HepG2 (cell line): ENCODE results near the gene PCSK2. TPM values are rescaled to one million over a fixed set of nuclear protein-coding genes. Genes with fewer than 3 reads are reported as not detected.

Experiments
- ATF7 ChIP-seq, 2 experiments: fragments of 450-650 bp in 1 of 2; sonication (generic) in 1 of 2; formaldehyde crosslinking in 1 of 2; IDR thresholded peaks; 2 replicates each; pipeline versions ENCODE4 v1.4.0 to v1.6.1; 2016 to 2020; ENCODE audit warnings: antibody characterized with exemption in 1 of 2, mild to moderate bottlenecking in 1 of 2, missing genetic modification reagents in 1 of 2
- ELF4 ChIP-seq: sonication (generic); formaldehyde crosslinking; IDR thresholded peaks from 2 replicates; pipeline ENCODE4 v1.5.0; 2020; ENCODE audit warnings: missing genetic modification reagents, mild to moderate bottlenecking, moderate library complexity, borderline replicate concordance
- GABPA ChIP-seq, 2 experiments: IDR thresholded peaks; 2 replicates each; pipeline ENCODE4 v1.6.1; 2011 to 2016; ENCODE audit warnings: low read depth in 2 of 2, low read length in 1 of 2, missing biosample characterization in 1 of 2, missing genetic modification characterization in 1 of 2
- HDAC2 ChIP-seq: sonication (generic); formaldehyde crosslinking; IDR thresholded peaks from 2 replicates; pipeline ENCODE4 v1.4.0; 2020; ENCODE audit warnings: missing genetic modification reagents
- HNF4G ChIP-seq, 2 experiments: sonication (generic) in 1 of 2; formaldehyde crosslinking in 1 of 2; IDR thresholded peaks; 2 replicates each; pipeline versions ENCODE4 v1.4.0 to v1.6.1; 2011 to 2020; ENCODE audit warnings: borderline replicate concordance in 2 of 2, low read depth in 2 of 2, mild to moderate bottlenecking in 2 of 2, low read length in 1 of 2, missing genetic modification reagents in 1 of 2, moderate library complexity in 1 of 2
- KDM6A ChIP-seq: IDR thresholded peaks from 2 replicates; pipeline ENCODE4 v1.6.1; 2016; ENCODE audit warnings: low read depth
- MZF1 ChIP-seq: sonication (generic); formaldehyde crosslinking; IDR thresholded peaks from 2 replicates; pipeline ENCODE4 v1.8.1; 2023; ENCODE audit warnings: mild to moderate bottlenecking, missing genetic modification reagents, borderline replicate concordance
- RAD51 ChIP-seq: fragments of 450-650 bp; IDR thresholded peaks from 2 replicates; pipeline ENCODE4 v1.6.1; 2016; ENCODE audit warnings: borderline replicate concordance
- RFXANK ChIP-seq: IDR thresholded peaks from 2 replicates; pipeline ENCODE4 v1.6.1; 2016
- SMARCC2 ChIP-seq: fragments of 450-650 bp; IDR thresholded peaks from 2 replicates; pipeline ENCODE4 v1.6.1; 2017; ENCODE audit warnings: antibody characterized with exemption, mild to moderate bottlenecking
- SOX6 ChIP-seq, 2 experiments: fragments of 450-650 bp in 1 of 2; sonication (generic) in 1 of 2; formaldehyde crosslinking in 1 of 2; IDR thresholded peaks; 2 replicates each; pipeline versions ENCODE4 v1.4.0 to v1.6.1; 2017 to 2020; ENCODE audit warnings: antibody characterized with exemption in 1 of 2, mild to moderate bottlenecking in 1 of 2, missing genetic modification reagents in 1 of 2
- TCF12 ChIP-seq, 2 experiments: fragments of 450-650 bp in 1 of 2; sonication (generic) in 1 of 2; formaldehyde crosslinking in 1 of 2; IDR thresholded peaks; 2 replicates each; pipeline versions ENCODE4 v1.6.1 to v1.8.0; 2017 to 2022; ENCODE audit warnings: antibody characterized with exemption in 1 of 2, mild to moderate bottlenecking in 1 of 2, missing genetic modification reagents in 1 of 2, moderate library complexity in 1 of 2
- ZFP1 ChIP-seq: IDR thresholded peaks from 2 replicates; pipeline ENCODE4 v1.6.1; 2016
- ZFP36L1 ChIP-seq: sonication (generic); formaldehyde crosslinking; IDR thresholded peaks from 2 replicates; pipeline ENCODE4 v1.8.0; 2022; ENCODE audit warnings: mild to moderate bottlenecking, missing genetic modification reagents, moderate library complexity
- ZFYVE20 ChIP-seq: sonication (generic); formaldehyde crosslinking; IDR thresholded peaks from 2 replicates; pipeline ENCODE4 v1.8.0; 2023; ENCODE audit warnings: low read depth, mild to moderate bottlenecking, moderate library complexity, missing genetic modification reagents, borderline replicate concordance
- ZNF331 ChIP-seq: sonication (generic); formaldehyde crosslinking; IDR thresholded peaks from 2 replicates; pipeline ENCODE4 v1.4.0; 2020; ENCODE audit warnings: missing genetic modification reagents
- ZNF720 ChIP-seq: sonication (generic); formaldehyde crosslinking; IDR thresholded peaks from 2 replicates; pipeline ENCODE4 v1.4.0; 2020; ENCODE audit warnings: missing genetic modification reagents
- ZNF841 ChIP-seq: sonication (generic); formaldehyde crosslinking; IDR thresholded peaks from 2 replicates; pipeline ENCODE4 v1.8.1; 2023; ENCODE audit warnings: missing genetic modification reagents, borderline replicate concordance
- ZSCAN9 ChIP-seq: IDR thresholded peaks from 2 replicates; pipeline ENCODE4 v1.6.1; 2016; ENCODE audit warnings: borderline replicate concordance
- polyA plus RNA-seq, 8 experiments: library from polyadenylated mRNA; depleted of rRNA in 3 of 8; stranded (reverse) in 7 of 8; unstranded in 1 of 8; fragments of >200 nt; fragmentation: Illumina TruSeq in 4 of 8; extraction: Trizol in 4 of 8; gene quantifications; 2 replicates each; pipeline versions ENCODE4 v1.2.1 to v1.2.3, GENCODE V29; 2011 to 2016; ENCODE audit warnings: low read depth in 4 of 8, missing spikeins in 1 of 8, mixed read lengths in 1 of 8; ENCODE audit not compliant: insufficient read depth in 1 of 8
- total RNA-seq, 5 experiments: library from RNA; depleted of rRNA; stranded (reverse); fragments of >200 nt; fragmentation: Illumina TruSeq; extraction: Trizol; gene quantifications; 2 replicates each; pipeline ENCODE4 v1.2.3, GENCODE V29; 2016; ENCODE audit warnings: low read depth in 1 of 5
- TF ChIP-seq, protein P1 (sequence below): IDR thresholded peaks from 2 replicates; pipeline ENCODE4 v1.4.0; 2020; ENCODE audit warnings: mild to moderate bottlenecking, missing genetic modification reagents
- TF ChIP-seq, protein P2 (sequence below): conservative IDR thresholded peaks from 2 replicates; pipeline ENCODE4 v1.6.1; 2018; ENCODE audit warnings: missing genetic modification reagents
- TF ChIP-seq, protein P3 (sequence below): sonication (generic); formaldehyde crosslinking; IDR thresholded peaks from 2 replicates; pipeline ENCODE4 v1.5.0; 2020; ENCODE audit warnings: missing genetic modification reagents

PCSK2 gene
- total and polyA plus RNA-seq, 2 of the 13 experiments (the other 11 are each of a cell fraction or from before 2014, with no cell fraction given) = not detected

DNA sequence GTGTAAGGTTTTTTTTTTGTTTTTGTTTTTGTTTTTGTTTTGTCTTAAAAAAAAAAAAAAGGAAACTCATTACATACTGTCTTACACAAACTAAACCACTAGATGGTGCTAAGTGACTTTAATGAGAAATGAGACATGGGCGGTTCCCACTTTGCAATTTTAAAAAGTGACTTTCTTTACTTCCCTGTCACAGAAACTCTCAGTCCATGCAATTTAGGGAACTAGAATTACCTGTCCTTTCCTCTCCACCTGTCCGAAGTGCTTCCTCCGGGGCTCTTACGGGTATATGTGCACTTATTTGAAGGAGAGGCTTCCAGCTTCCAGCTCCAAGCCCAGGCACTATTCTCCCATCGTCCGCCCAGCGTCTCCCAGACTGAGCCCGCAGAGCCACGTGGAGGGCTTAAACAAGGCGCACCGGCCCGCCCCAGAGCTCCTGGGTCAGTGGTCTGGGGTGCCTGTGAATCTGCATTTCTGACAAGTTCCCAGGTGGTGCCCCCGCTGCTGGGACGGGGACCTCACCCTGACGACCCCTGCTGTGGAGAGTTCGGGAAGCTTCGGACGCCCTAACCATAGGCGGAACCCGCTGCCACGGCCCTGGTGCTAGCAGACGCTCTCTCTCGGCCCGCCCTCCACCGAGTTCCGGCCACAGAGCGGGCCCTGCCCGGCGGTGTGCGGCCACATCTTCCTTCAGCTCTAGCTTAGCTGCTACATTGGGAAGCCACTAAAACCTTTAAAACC is 278.2 kb downstream of the PCSK2 start (continued):
- TF ChIP-seq KDM6A (CRISPR knock-in tag) = no peak
- TF ChIP-seq ZNF331 = 0 out of 2 replicates have a peak, but pooled peaks have one; percentile 12
- no peak for TF ChIP-seq ZSCAN9 (CRISPR knock-in tag)
- TF ChIP-seq, protein P1, sequence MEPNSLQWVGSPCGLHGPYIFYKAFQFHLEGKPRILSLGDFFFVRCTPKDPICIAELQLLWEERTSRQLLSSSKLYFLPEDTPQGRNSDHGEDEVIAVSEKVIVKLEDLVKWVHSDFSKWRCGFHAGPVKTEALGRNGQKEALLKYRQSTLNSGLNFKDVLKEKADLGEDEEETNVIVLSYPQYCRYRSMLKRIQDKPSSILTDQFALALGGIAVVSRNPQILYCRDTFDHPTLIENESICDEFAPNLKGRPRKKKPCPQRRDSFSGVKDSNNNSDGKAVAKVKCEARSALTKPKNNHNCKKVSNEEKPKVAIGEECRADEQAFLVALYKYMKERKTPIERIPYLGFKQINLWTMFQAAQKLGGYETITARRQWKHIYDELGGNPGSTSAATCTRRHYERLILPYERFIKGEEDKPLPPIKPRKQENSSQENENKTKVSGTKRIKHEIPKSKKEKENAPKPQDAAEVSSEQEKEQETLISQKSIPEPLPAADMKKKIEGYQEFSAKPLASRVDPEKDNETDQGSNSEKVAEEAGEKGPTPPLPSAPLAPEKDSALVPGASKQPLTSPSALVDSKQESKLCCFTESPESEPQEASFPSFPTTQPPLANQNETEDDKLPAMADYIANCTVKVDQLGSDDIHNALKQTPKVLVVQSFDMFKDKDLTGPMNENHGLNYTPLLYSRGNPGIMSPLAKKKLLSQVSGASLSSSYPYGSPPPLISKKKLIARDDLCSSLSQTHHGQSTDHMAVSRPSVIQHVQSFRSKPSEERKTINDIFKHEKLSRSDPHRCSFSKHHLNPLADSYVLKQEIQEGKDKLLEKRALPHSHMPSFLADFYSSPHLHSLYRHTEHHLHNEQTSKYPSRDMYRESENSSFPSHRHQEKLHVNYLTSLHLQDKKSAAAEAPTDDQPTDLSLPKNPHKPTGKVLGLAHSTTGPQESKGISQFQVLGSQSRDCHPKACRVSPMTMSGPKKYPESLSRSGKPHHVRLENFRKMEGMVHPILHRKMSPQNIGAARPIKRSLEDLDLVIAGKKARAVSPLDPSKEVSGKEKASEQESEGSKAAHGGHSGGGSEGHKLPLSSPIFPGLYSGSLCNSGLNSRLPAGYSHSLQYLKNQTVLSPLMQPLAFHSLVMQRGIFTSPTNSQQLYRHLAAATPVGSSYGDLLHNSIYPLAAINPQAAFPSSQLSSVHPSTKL (CRISPR knock-in tag) = 0 out of 2 replicates have a peak, but pooled peaks have one; percentile 12
- no peak; the same call in 1 of the 2 replicates for TF ChIP-seq GABPA (IDR thresholded peaks at IDR 0.05; ENCODE audit: low read depth, low read length)
- TF ChIP-seq GABPA (CRISPR knock-in tag; IDR thresholded peaks at IDR 0.05; ENCODE audit: low read depth) = peak; percentile 49
- TF ChIP-seq HNF4G (IDR thresholded peaks at IDR 0.05; ENCODE audit: borderline replicate concordance, low read depth, low read length) = no peak
- no peak for TF ChIP-seq HNF4G (CRISPR knock-in tag; IDR thresholded peaks at IDR 0.05; ENCODE audit: borderline replicate concordance, low read depth)
- TF ChIP-seq ZNF720 (CRISPR knock-in tag) = no peak
- TF ChIP-seq ELF4 (CRISPR knock-in tag) = no peak
- TF ChIP-seq ZFYVE20 = no peak
- TF ChIP-seq RAD51 = no peak
- TF ChIP-seq MZF1 = no peak
- no peak for TF ChIP-seq SOX6 (IDR thresholded peaks at IDR 0.05)
- TF ChIP-seq SOX6 (CRISPR knock-in tag; IDR thresholded peaks at IDR 0.05) = no peak
- TF ChIP-seq HDAC2 (CRISPR knock-in tag) = no peak; the same call in 1 of the 2 replicates
- TF ChIP-seq, protein P2, sequence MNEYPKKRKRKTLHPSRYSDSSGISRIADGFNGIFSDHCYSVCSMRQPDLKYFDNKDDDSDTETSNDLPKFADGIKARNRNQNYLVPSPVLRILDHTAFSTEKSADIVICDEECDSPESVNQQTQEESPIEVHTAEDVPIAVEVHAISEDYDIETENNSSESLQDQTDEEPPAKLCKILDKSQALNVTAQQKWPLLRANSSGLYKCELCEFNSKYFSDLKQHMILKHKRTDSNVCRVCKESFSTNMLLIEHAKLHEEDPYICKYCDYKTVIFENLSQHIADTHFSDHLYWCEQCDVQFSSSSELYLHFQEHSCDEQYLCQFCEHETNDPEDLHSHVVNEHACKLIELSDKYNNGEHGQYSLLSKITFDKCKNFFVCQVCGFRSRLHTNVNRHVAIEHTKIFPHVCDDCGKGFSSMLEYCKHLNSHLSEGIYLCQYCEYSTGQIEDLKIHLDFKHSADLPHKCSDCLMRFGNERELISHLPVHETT (CRISPR knock-in tag) = no peak; the same call in 1 of the 2 replicates
- no peak for TF ChIP-seq TCF12 (IDR thresholded peaks at IDR 0.05)
- TF ChIP-seq TCF12 (CRISPR knock-in tag; IDR thresholded peaks at IDR 0.05) = no peak
- TF ChIP-seq ZFP36L1 (CRISPR knock-in tag) = no peak
- TF ChIP-seq ATF7 (IDR thresholded peaks at IDR 0.05) = no peak
- TF ChIP-seq ATF7 (CRISPR knock-in tag; IDR thresholded peaks at IDR 0.05) = 0 out of 2 replicates have a peak, but pooled peaks have one; percentile 59
- TF ChIP-seq, protein P3, sequence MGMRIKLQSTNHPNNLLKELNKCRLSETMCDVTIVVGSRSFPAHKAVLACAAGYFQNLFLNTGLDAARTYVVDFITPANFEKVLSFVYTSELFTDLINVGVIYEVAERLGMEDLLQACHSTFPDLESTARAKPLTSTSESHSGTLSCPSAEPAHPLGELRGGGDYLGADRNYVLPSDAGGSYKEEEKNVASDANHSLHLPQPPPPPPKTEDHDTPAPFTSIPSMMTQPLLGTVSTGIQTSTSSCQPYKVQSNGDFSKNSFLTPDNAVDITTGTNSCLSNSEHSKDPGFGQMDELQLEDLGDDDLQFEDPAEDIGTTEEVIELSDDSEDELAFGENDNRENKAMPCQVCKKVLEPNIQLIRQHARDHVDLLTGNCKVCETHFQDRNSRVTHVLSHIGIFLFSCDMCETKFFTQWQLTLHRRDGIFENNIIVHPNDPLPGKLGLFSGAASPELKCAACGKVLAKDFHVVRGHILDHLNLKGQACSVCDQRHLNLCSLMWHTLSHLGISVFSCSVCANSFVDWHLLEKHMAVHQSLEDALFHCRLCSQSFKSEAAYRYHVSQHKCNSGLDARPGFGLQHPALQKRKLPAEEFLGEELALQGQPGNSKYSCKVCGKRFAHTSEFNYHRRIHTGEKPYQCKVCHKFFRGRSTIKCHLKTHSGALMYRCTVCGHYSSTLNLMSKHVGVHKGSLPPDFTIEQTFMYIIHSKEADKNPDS (CRISPR knock-in tag) = 0 out of 2 replicates have a peak, but pooled peaks have one; percentile 55
- no peak for TF ChIP-seq ZNF841 (CRISPR knock-in tag)
- no peak for TF ChIP-seq SMARCC2
- no peak for TF ChIP-seq RFXANK
- TF ChIP-seq ZFP1 = no peak
